H9 (cell line): Measurements from ENCODE around the gene ORC2. TPM values are rescaled to one million over a fixed set of nuclear protein-coding genes. Genes with fewer than 3 reads are reported as not detected.

Source experiments
- DNase-seq: peaks from one replicate; pipeline ENCODE4 v3.0.0-alpha.2; 2017
- H2AFZ ChIP-seq: one replicate; pipeline ENCODE4 v1.6.1; 2013; ENCODE audit warnings: mild to moderate bottlenecking, low read length, control low read depth, moderate library complexity
- H2AK5ac ChIP-seq: 2 replicates; pipeline ENCODE4 v1.6.1; 2013; ENCODE audit warnings: low read length, control low read depth, mixed read lengths; ENCODE audit not compliant: insufficient read length
- H2BK120ac ChIP-seq: one replicate; pipeline ENCODE4 v1.6.1; 2013; ENCODE audit warnings: low read depth, mild to moderate bottlenecking, low read length, control low read depth, inconsistent platforms; ENCODE audit not compliant: poor library complexity, severe bottlenecking
- H2BK12ac ChIP-seq: 2 replicates; pipeline ENCODE4 v1.6.1; 2013; ENCODE audit warnings: low read length, control low read depth, mixed read lengths, low read depth; ENCODE audit not compliant: insufficient read length
- H2BK15ac ChIP-seq: 2 replicates; pipeline ENCODE4 v1.6.1; 2013; ENCODE audit warnings: low read depth, low read length, control low read depth
- H2BK20ac ChIP-seq: one replicate; pipeline ENCODE4 v1.6.1; 2013; ENCODE audit warnings: low read depth, mild to moderate bottlenecking, low read length, control low read depth, inconsistent platforms; ENCODE audit not compliant: poor library complexity, severe bottlenecking
- H2BK5ac ChIP-seq: 2 replicates; pipeline ENCODE4 v1.6.1; 2013; ENCODE audit warnings: low read length, control low read depth, mixed read lengths; ENCODE audit not compliant: insufficient read length
- H3K14ac ChIP-seq: 2 replicates; pipeline ENCODE4 v1.6.1; 2013; ENCODE audit warnings: low read length, control low read depth; ENCODE audit not compliant: insufficient read depth
- H3K18ac ChIP-seq: 2 replicates; pipeline ENCODE4 v1.6.1; 2013; ENCODE audit warnings: low read depth, mild to moderate bottlenecking, mixed read lengths, low read length, control low read depth; ENCODE audit not compliant: insufficient read length
- H3K23ac ChIP-seq: 2 replicates; pipeline ENCODE4 v1.6.1; 2013; ENCODE audit warnings: low read length, control low read depth, mixed read lengths, low read depth; ENCODE audit not compliant: insufficient read length
- H3K23me2 ChIP-seq: 2 replicates; pipeline ENCODE4 v1.6.1; 2013; ENCODE audit warnings: low read depth, mild to moderate bottlenecking, mixed read lengths, low read length, control low read depth; ENCODE audit not compliant: insufficient read length, poor library complexity, severe bottlenecking
- H3K27ac ChIP-seq: 2 replicates; pipeline ENCODE4 v1.5.1; 2013; ENCODE audit warnings: low read length, control low read depth, mixed read lengths, low read depth; ENCODE audit not compliant: insufficient read length
- H3K27me3 ChIP-seq: 2 replicates; pipeline ENCODE4 v1.6.1; 2013; ENCODE audit warnings: low read length, control low read depth, inconsistent platforms; ENCODE audit not compliant: insufficient read depth
- H3K4ac ChIP-seq: 2 replicates; pipeline ENCODE4 v1.6.1; 2013; ENCODE audit warnings: low read depth, mild to moderate bottlenecking, control low read depth, inconsistent platforms, low read length, moderate library complexity
- H3K4me1 ChIP-seq: 2 replicates; pipeline ENCODE4 v1.6.1; 2013; ENCODE audit warnings: low read length, control low read depth, inconsistent platforms; ENCODE audit not compliant: insufficient read depth
- H3K4me2 ChIP-seq: 2 replicates; pipeline ENCODE4 v1.6.1; 2013; ENCODE audit warnings: low read length, control low read depth, mixed read lengths; ENCODE audit not compliant: insufficient read length, insufficient read depth
- H3K56ac ChIP-seq: 2 replicates; pipeline ENCODE4 v1.6.1; 2013; ENCODE audit warnings: low read depth, mild to moderate bottlenecking, mixed read lengths, low read length, control low read depth; ENCODE audit not compliant: insufficient read length
- H3K79me1 ChIP-seq: 2 replicates; pipeline ENCODE4 v1.6.1; 2013; ENCODE audit warnings: low read depth, mild to moderate bottlenecking, moderate library complexity, low read length, control low read depth, inconsistent platforms; ENCODE audit not compliant: insufficient read depth, poor library complexity, severe bottlenecking
- H3K79me2 ChIP-seq: 2 replicates; pipeline ENCODE4 v1.6.1; 2013; ENCODE audit warnings: low read length, control low read depth, inconsistent platforms; ENCODE audit not compliant: insufficient read depth
- H3K9ac ChIP-seq: 2 replicates; pipeline ENCODE4 v1.6.1; 2013; ENCODE audit warnings: low read length, control low read depth, mixed read lengths; ENCODE audit not compliant: insufficient read length; ENCODE audit errors: extremely low read depth
- H3K9me3 ChIP-seq: one replicate; pipeline ENCODE4 v1.6.1; 2013; ENCODE audit warnings: low read depth, low read length, inconsistent platforms; ENCODE audit not compliant: control insufficient read depth
- H3T11ph ChIP-seq: one replicate; pipeline ENCODE4 v1.6.1; 2013; ENCODE audit warnings: mild to moderate bottlenecking, low read length, control low read depth, inconsistent platforms
- H4K20me1 ChIP-seq: one replicate; pipeline ENCODE4 v1.6.1; 2013; ENCODE audit not compliant: control insufficient read depth, insufficient read length, insufficient read depth
- H4K5ac ChIP-seq: 2 replicates; pipeline ENCODE4 v1.6.1; 2013; ENCODE audit warnings: low read depth, mild to moderate bottlenecking, mixed read lengths, low read length, control low read depth; ENCODE audit not compliant: insufficient read length
- H4K8ac ChIP-seq: replicated peaks from 2 replicates; pipeline ENCODE4 v1.6.1; 2013; ENCODE audit warnings: low read length, control low read depth, mixed read lengths, low read depth; ENCODE audit not compliant: insufficient read length
- H4K91ac ChIP-seq: 2 replicates; pipeline ENCODE4 v1.6.1; 2013; ENCODE audit warnings: low read depth, mild to moderate bottlenecking, moderate library complexity, mixed read lengths, low read length, control low read depth; ENCODE audit not compliant: insufficient read length
- H3K27ac Mint-ChIP-seq, 3 experiments: 2 replicates in 2 of 3; 3 replicates in 1 of 3; pipeline ENCODE4 v1.8.0; 2020 to 2021; ENCODE audit warnings: mixed read lengths in 3 of 3, mild to moderate bottlenecking in 1 of 3, moderate library complexity in 1 of 3
- H3K27me3 Mint-ChIP-seq: 2 replicates; pipeline ENCODE4 v1.8.0; 2021; ENCODE audit warnings: low read depth, mild to moderate bottlenecking, moderate library complexity, mixed read lengths
- H3K36me3 Mint-ChIP-seq, 3 experiments: 2 replicates in 2 of 3; 3 replicates in 1 of 3; pipeline ENCODE4 v1.8.0; 2020 to 2021; ENCODE audit warnings: low read depth in 3 of 3, mixed read lengths in 3 of 3; ENCODE audit not compliant: insufficient read depth in 1 of 3
- H3K4me1 Mint-ChIP-seq, 2 experiments: 2 replicates each; pipeline ENCODE4 v1.8.0; 2020; ENCODE audit warnings: mixed read lengths in 2 of 2
- H3K4me3 Mint-ChIP-seq, 2 experiments: 2 replicates in 1 of 2; 3 replicates in 1 of 2; pipeline ENCODE4 v1.8.0; 2020 to 2021; ENCODE audit warnings: mild to moderate bottlenecking in 2 of 2, mixed read lengths in 2 of 2, moderate library complexity in 1 of 2
- H3K9me3 Mint-ChIP-seq, 2 experiments: 2 replicates in 1 of 2; 3 replicates in 1 of 2; pipeline ENCODE4 v1.8.0; 2020; ENCODE audit warnings: mild to moderate bottlenecking in 2 of 2, mixed read lengths in 2 of 2, moderate library complexity in 1 of 2
- total RNA-seq: library from RNA; stranded (reverse); gene quantifications from 2 replicates; pipeline ENCODE4 v1.2.1, GENCODE V29; 2021
- TF ChIP-seq, protein P1 (sequence below): fragments of 200-600 bp; sonication (generic); conservative IDR thresholded peaks from 3 replicates; pipeline ENCODE4 v1.8.0; 2021; ENCODE audit warnings: antibody characterized with exemption, mild to moderate bottlenecking

Gene ORC2
- total RNA-seq, 1 experiment from 2014 or later: 65.2 TPM

DNA sequence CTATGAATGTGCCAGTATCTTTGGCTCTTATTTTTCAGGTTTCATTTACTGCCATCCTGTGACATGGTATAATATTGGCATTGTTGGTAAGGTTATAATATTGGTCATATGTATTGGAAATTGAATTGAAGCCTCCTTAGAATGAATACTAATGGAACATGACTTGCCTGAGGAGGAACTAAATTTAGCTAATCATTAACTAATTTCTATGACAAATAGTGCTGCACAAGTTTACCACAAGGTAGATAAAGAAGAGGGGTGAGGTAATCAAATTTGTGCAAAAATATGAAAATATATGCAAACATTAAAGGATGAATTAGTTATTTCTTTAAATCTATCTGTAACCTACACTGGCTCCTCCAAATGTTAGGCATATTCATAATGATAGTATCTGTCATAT, 43.2 kb upstream of the ORC2 start:
- no peak overlapping the region for H3K4ac ChIP-seq
- H3K4me2 ChIP-seq: no peak overlapping the region
- no peaks in the 10 kb centered on the region for H3K23me2 ChIP-seq
- no peak overlapping the region for H4K5ac ChIP-seq
- no peaks in the 10 kb centered on the region for H3K27me3 ChIP-seq
- no peak overlapping the region for H4K91ac ChIP-seq
- no peak for DNase-seq
- peaks cover 0 to 2% (median 0%) of the 10 kb centered on the region in 3 experiments; a peak in 3 of 7 replicates for H3K36me3 Mint-ChIP-seq
- no peak overlapping the region for H4K8ac ChIP-seq
- no peak overlapping the region for H3K56ac ChIP-seq
- H2BK20ac ChIP-seq: no peak overlapping the region
- H3K79me1 ChIP-seq: no peaks in the 10 kb centered on the region
- H3K4me1 Mint-ChIP-seq: no peaks in the 10 kb centered on the region
- no peak overlapping the region for H2BK12ac ChIP-seq
- H3K79me2 ChIP-seq: no peaks in the 10 kb centered on the region
- no peak overlapping the region for H2BK15ac ChIP-seq
- TF ChIP-seq, protein P1, sequence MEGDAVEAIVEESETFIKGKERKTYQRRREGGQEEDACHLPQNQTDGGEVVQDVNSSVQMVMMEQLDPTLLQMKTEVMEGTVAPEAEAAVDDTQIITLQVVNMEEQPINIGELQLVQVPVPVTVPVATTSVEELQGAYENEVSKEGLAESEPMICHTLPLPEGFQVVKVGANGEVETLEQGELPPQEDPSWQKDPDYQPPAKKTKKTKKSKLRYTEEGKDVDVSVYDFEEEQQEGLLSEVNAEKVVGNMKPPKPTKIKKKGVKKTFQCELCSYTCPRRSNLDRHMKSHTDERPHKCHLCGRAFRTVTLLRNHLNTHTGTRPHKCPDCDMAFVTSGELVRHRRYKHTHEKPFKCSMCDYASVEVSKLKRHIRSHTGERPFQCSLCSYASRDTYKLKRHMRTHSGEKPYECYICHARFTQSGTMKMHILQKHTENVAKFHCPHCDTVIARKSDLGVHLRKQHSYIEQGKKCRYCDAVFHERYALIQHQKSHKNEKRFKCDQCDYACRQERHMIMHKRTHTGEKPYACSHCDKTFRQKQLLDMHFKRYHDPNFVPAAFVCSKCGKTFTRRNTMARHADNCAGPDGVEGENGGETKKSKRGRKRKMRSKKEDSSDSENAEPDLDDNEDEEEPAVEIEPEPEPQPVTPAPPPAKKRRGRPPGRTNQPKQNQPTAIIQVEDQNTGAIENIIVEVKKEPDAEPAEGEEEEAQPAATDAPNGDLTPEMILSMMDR: no peak
- no peak overlapping the region for H2BK120ac ChIP-seq
- no peak overlapping the region for H2AFZ ChIP-seq
- no peak overlapping the region for H3K14ac ChIP-seq
- no peaks in the 10 kb centered on the region for H3K4me1 ChIP-seq
- H3K27ac Mint-ChIP-seq: no peak overlapping the region
- H3K9ac ChIP-seq: no peak overlapping the region
- no peak overlapping the region for H2BK5ac ChIP-seq
- no peaks in the 10 kb centered on the region for H3K9me3 Mint-ChIP-seq
- no peaks in the 10 kb centered on the region for H4K20me1 ChIP-seq
- H3T11ph ChIP-seq: no peak overlapping the region
- H3K9me3 ChIP-seq: no peaks in the 10 kb centered on the region
- H3K4me3 Mint-ChIP-seq: no peak overlapping the region
- H3K18ac ChIP-seq: no peak overlapping the region
- H3K23ac ChIP-seq: no peak overlapping the region
- H2AK5ac ChIP-seq: no peak overlapping the region
- H3K27ac ChIP-seq: no peak overlapping the region
- no peaks in the 10 kb centered on the region for H3K27me3 Mint-ChIP-seq
